Brain microvascular endothelial cell (primary cell): ENCODE data around the gene FHOD1.

Experiments
- DNase-seq: peaks from one replicate; pipeline ENCODE4 v3.0.0-alpha.2; 2020
- H3K27ac ChIP-seq: fragments of 250-450 bp; sonication (Bioruptor Pico); 2 replicates; pipeline ENCODE4 v1.5.1; 2020; ENCODE audit warnings: mild to moderate bottlenecking, moderate library complexity
- H3K27me3 ChIP-seq: fragments of 250-450 bp; sonication (Bioruptor Pico); replicated peaks from 2 replicates; pipeline ENCODE4 v1.5.1; 2020; ENCODE audit warnings: mild to moderate bottlenecking
- H3K36me3 ChIP-seq: fragments of 250-450 bp; sonication (Bioruptor Pico); replicated peaks from 2 replicates; pipeline ENCODE4 v1.5.1; 2020; ENCODE audit warnings: mild to moderate bottlenecking
- H3K4me3 ChIP-seq: 2 replicates; pipeline ENCODE4 v1.5.1; 2011; ENCODE audit warnings: low read depth, mild to moderate bottlenecking, control low read depth, low read length, moderate library complexity
- CTCF ChIP-seq: IDR thresholded peaks from 2 replicates; pipeline ENCODE4 v1.5.1; 2011; ENCODE audit warnings: low read depth, mild to moderate bottlenecking, moderate library complexity, low read length, control low read depth, inconsistent platforms; ENCODE audit errors: missing control alignments
- in situ Hi-C: cut with HindIII; loops from 2 replicates; pipeline ENCODE4 v1.10.0; 2017; ENCODE audit warnings: low sequenced_read_pairs, low pct_ligation_motif_present

Gene FHOD1

GRCh38 chr16:67216612-67217490 lies 30.4 kb downstream of the FHOD1 start:
- Histone ChIP-seq H3K27me3 (no peaks in the 10 kb centered on the region), H3K36me3 (no peaks in the 10 kb centered on the region), H3K27ac (no peak overlapping the region), H3K4me3 (no peak overlapping the region)
- no peak for TF ChIP-seq CTCF
- in situ Hi-C loops = no loop called here
- DNase-seq = no peak

GRCh38 chr16:67215706-67216105 lies 31.6 kb downstream of the FHOD1 start:
- H3K27me3 ChIP-seq = no peaks in the 10 kb centered on the region
- no peak for TF ChIP-seq CTCF
- no peak for DNase-seq
- no peak overlapping the region for H3K4me3 ChIP-seq
- in situ Hi-C loops = no loop called here
- H3K27ac ChIP-seq = no peak overlapping the region
- no peaks in the 10 kb centered on the region for H3K36me3 ChIP-seq

GRCh38 chr16:67213197-67214019 lies 33.9 kb downstream of the FHOD1 start:
- no peaks in the 10 kb centered on the region for H3K27me3 ChIP-seq
- no peak for DNase-seq
- no peak overlapping the region for H3K4me3 ChIP-seq
- H3K36me3 ChIP-seq = no peaks in the 10 kb centered on the region
- in situ Hi-C loops = no loop called here
- no peak overlapping the region for H3K27ac ChIP-seq
- TF ChIP-seq CTCF = no peak

GRCh38 chr16:67212766-67213165 lies 34.5 kb downstream of the FHOD1 start:
- H3K27me3 ChIP-seq = no peaks in the 10 kb centered on the region
- H3K36me3 ChIP-seq = no peaks in the 10 kb centered on the region
- TF ChIP-seq CTCF = no peak
- no peak overlapping the region for H3K27ac ChIP-seq
- no peak overlapping the region for H3K4me3 ChIP-seq
- no peak for DNase-seq
- in situ Hi-C loops = no loop called here

GRCh38 chr16:67211674-67212073 lies 35.6 kb downstream of the FHOD1 start:
- H3K36me3 ChIP-seq = no peaks in the 10 kb centered on the region
- no peak for DNase-seq
- in situ Hi-C loops = no loop called here
- no peak overlapping the region for H3K4me3 ChIP-seq
- H3K27me3 ChIP-seq = no peaks in the 10 kb centered on the region
- no peak for TF ChIP-seq CTCF
- H3K27ac ChIP-seq = no peak overlapping the region
